NCI-H2171 treated with DMSO at 0.1 percent for 48 hours (cell line): ENCODE measurements around the gene SCRT2.
A peak's percentile ranks its signal among the peaks of the same experiment; 100 is the strongest.

Source experiments
- DNase-seq: peaks from one replicate; lab custom pipeline; 2025; lab: John Stamatoyannopoulos, UW

SCRT2 gene

GRCh38 chr20:672963-673602 is 2.5 kb downstream of the SCRT2 start:
- DNase-seq: no peak

DNA sequence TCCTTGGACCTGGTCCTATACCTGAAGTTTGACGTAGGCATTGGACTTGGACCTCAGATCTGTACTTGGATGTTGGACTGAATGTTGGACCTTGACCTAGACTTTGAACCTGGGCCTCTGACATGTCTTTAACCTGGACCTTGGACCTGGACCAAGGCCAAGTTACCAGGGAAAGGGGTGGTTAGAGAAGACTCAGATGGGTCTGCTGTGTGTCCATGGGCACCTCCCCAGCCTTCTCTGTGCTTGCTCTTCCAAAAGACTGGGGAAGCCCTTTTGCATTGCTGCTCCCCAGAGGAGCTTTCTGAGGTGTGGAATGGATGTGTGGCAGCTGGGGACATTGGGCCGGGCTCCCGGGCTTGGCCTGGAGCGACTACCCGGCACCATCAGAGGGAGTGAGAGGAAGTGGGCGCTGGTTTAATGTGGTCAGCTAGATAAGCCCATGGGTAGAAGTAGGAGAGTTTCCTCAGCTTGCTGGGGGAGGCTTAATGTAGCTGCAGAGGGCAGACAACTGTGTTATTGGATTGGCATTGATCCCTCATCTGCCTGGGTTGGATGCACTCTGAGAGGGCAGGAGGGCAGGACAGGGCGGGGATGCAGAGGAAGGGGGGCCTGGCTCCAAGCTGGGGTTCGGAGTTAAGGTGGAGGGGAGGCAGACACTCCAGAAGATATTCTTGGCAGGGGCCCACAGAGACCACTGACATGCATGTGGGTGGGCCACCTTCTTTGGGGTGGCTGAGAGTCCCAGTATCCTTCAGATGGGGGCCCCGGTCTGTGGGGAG is 4.2 kb downstream of the SCRT2 start:
- no peak for DNase-seq

DNA sequence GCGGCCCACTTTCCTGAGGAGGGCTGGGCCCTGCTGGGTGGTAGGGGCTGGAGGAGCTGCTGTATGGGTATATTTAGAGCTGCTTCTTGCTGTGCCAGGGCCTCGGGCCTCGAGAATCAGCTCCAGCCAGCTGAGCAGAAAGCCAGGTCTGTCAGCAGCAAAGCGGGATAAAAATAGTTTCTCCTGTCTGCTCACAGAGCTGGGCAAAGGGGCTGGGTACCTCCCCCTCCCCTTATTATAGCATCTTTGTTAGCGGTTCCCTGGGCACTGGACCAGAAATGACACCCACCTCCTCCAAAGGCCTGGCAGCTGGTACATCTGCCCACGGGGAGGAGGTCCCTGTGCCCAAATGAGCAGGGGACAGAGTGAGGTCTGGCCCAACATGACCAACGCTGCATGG is 6.0 kb downstream of the SCRT2 start:
- DNase-seq: no peak

DNA sequence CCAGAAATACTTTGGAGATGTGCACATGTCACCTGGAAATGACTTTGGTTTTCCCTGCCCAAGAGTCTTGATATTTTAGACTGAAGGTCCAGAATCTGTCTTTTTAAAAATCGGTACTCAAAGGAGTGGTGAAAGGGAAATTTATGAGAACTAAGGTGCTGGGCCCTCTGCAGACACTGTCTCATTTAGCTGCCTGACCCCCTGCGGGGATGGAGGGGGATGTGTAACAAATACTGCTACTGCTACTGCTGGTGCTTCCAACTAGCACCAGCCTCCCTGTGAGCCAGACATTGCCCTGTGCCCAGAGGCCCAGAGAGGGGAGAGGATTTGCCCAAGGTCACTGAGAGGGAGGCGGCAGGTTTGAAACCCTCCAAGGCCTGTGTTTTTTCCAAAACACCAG is 7.0 kb downstream of the SCRT2 start:
- no peak for DNase-seq

- DNase-seq: no peak
These were observed 7.6 kb downstream of the SCRT2 start for GRCh38 chr20:668050-668449.

DNA sequence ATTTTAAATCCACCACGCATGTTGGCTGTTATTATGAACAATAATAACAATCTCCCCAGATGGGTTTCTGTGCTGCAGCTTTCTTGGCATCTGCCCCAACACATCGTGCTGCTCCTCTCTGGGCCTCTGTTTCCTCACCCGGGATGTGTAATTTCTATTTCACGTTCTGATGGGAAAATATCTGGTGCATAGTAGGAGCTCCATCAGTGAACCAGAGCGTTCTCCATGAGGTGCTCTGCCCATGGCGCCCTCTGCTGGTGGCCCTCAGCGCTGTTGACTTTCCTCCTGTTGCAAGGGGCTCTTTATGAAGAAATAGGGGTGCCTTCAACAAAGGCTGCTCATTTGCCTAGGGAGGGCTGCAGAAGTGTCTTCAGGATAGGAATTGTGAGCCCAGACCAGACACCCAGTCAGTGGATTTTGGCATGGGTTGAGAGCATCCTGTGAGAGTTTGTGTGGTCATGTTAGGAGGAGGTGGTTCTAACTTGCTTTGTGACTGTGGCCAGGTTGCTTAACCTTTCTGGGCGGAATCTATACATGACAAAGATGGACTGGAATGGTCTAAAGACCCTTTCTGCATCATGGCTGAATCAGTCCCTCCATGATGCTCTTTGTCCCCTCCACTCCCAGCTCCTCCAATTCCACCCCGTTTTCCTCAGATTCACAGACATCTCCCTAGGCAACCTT is 8.1 kb downstream of the SCRT2 start:
- DNase-seq: no peak

- no peak for DNase-seq
These were observed 8.7 kb downstream of the SCRT2 start for GRCh38 chr20:666877-667276.

GRCh38 chr20:665276-665675 is 10.3 kb downstream of the SCRT2 start:
- no peak for DNase-seq

DNA sequence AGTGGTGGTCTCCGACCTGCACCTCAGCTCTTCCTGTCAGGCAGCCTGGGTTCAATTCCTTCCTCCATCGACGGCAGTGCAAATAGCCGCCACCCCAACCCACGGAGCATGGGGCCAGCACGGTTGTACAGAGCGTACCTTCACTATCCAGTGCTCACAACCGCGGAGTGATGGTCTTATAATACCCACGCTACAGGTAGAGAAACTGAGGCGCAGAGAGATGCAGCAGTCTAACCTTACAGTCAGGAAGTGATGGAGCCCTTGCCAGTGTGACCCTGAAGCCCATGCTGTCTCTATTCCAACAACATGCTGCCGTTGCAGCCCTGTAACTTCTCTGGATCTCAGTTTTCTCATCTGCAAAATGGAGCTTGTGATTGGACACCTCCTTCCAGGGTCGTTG is 11.0 kb downstream of the SCRT2 start:
- no peak for DNase-seq

DNA sequence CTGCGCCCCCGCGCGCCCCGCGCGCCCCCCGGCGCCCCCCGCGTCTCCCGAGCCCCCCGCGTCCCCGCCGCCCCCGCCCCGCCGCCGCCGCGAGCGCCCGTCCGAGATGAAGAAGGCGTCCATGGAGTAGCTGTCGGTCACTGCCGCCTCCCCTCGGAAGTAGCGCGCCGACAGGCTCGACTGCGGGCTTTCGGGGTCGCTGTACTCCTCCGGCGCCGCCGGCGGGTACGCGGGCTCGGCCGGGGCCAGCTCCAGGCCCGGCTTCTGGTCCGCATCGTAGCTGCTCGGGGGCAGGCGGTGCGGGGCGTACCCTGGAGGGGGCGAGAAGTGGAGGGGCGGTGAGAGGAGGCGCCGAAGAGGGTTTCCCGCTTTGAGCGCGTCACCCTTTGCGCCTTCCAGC is 11.5 kb downstream of the SCRT2 start:
- no peak for DNase-seq

GRCh38 chr20:663315-664090 is 12.1 kb downstream of the SCRT2 start:
- DNase-seq: no peak

- no peak for DNase-seq
These were observed 13.1 kb downstream of the SCRT2 start for GRCh38 chr20:662277-663192.

DNA sequence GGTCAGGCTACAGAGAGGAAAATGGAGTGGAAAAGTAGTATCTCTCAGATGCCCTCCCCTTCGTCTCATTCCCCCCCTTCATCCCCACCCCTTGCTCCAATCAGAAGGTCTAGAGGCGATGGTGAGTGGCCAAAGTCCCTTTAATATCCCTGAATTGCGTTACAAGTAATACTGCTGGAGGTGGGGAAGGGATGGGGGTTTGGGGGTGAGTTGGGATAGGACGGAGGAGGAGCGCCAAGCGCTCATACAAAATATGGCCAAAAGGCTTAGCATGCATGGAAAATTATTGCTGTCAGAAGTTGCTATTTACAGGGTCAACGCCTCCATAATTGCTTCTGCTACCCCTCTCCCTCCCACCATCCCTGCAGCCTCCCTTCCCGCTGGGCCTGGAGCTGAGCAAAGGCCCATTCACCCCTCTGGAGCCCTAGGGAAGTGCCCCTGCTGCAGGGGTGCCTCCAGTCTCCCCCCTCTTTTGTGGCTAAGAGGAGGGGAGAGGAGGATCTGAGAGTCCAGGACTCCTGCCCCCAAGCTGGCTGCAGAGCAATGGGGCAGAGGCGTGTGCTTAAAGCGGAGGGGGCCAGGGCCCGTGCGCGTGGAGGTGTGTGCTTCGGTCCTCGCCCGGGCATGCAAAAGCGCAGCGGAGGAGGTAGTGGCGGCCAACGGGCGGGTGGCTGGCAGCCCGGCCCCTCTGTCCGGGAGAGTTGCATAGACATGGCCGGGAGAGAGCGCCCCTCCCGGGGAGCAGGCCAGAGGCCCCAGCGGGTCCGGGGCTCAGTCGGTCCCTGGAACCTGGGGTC is 13.9 kb downstream of the SCRT2 start:
- DNase-seq: no peak

DNA sequence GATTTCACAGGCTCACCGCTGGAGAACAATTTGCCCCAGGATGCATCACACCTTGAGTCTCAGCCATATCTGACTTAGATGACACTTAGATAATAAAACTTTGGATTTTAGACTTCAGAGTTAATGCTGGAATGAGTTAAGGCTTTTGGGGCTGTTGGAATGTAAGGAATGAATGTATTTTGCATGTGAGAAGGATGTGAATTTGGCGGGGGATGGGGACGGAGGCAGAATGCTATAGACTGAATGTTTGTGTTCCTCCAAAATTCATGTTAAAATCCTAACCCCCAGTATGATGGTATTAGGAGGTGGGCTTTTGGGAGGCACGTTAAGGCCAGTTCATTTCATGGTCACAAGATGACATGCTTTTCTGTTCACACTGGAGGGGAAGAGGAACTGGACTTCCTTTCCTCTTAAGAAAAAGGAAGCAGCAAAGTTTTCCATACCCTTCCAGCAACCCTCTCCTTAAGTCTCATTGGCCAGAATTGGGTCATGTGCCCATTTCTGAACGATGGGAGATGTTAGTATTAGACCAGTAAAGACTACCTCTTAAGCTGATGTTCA is 16.8 kb downstream of the SCRT2 start:
- DNase-seq: no peak

GRCh38 chr20:658202-658601 is 17.4 kb downstream of the SCRT2 start:
- DNase-seq: no peak

GRCh38 chr20:655726-656624 is 19.6 kb downstream of the SCRT2 start:
- DNase-seq: no peak

DNA sequence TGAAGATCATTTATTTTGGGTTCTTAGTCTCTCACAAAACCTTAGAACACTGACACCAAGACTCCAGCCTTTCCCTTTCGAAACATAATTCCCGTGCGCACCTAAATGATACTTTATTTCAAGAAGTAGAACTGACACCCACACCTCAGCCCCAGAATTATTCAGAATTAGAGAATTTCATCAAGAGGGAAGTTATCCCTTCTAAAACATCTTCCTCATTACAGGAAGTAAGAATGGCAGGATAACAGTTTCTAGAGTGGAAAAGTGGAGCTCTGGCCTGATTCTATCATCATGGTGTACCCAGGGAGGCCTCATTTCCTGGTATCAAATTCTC is 21.2 kb downstream of the SCRT2 start:
- no peak for DNase-seq

- DNase-seq: peak; percentile 53
These were observed 21.8 kb downstream of the SCRT2 start for GRCh38 chr20:653590-654416.
